Stimulated activated CD4-positive, alpha-beta T cell treated with anti-CD3 and anti-CD28 coated beads, Interleukin-4, amount 100 ng/mL, for 48 hours (primary cell): ENCODE data around the gene MYH9.

Experiments used
- DNase-seq, 2 donors: peaks; one replicate each; pipeline ENCODE4 v3.0.0-alpha.2; 2020; ENCODE audit warnings: low read depth in 2 of 2

MYH9 gene

DNA sequence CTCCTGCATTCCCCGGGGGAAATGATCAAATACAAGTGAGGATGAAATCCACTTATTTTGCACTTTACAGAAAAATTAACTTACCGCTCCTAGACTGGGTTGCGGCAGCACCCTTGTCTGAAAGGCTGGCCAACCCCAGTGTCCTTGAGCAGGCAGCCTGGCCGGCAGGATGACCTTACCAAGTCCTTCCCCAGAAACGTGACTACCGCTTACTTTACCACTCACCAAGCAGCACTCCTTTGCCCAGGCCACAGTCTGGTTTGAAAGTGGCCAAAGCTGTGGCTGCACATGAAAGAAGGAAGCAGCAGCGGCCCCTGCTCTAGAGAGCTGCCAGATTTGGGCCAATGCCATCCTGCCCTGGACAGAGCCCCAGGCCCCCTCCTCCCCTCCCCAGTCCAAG is 20.3 kb downstream of the MYH9 start:
- DNase-seq: no peak

DNA sequence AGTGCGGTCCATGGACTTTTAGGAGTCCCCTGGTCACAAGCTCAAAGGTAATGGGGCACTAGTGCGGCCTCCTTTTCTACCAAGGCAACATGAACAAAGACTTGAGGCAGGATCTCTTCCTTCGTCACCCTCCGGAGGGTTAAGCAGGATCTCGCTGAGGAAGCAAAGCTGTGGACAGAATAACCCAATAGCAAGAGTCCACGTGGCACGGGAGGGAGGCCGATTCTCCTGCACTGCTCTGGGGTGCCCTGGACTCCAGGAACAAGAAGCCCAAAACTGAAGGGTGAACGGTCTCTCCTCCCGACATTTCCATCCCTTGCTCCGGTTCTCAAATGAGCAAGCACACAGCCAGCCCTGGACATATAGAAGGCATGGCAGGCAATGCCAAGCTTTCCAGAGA is 20.7 kb downstream of the MYH9 start:
- DNase-seq: no peak

DNA sequence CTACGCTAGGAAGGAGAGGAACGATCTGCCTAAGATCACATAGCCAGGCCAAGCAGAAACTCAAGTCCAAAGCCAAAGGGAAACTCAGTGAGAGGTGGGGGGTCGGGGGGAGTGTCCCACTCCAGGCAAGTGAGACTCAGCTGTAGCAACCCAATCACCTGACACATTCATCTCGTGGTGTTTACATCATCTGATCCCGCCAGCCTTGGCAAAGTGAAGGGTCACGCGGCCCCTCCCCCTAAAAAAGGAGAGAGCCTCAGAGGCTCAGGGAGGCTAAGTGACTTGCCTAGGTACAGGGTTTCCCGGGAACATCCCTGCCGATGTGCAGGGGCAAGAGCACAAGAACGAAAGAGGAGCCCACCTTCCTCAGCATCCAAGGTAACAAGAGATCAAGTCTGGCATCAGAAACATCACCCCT is 21.5 kb downstream of the MYH9 start:
- no peak for DNase-seq

DNA sequence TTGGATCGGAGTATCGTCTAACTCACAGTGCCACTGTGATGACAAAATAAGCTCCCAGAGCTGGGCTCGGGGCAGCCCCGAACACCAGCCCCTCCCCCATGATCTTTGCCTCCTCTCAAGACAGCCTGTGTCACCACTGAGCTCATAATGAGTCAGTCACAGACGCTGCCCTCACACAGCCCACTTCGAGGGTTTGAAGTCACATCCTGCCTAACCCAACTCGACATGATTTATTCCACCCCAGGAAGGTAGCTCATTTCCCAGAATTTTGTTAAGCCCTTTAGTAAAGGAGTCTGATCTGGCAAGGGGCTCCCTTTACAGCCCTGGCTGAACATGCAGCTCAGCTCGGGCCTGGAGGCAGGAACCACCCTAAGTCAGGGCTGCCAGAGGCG is 22.8 kb downstream of the MYH9 start:
- peak; percentile 83 to 90 for DNase-seq

DNA sequence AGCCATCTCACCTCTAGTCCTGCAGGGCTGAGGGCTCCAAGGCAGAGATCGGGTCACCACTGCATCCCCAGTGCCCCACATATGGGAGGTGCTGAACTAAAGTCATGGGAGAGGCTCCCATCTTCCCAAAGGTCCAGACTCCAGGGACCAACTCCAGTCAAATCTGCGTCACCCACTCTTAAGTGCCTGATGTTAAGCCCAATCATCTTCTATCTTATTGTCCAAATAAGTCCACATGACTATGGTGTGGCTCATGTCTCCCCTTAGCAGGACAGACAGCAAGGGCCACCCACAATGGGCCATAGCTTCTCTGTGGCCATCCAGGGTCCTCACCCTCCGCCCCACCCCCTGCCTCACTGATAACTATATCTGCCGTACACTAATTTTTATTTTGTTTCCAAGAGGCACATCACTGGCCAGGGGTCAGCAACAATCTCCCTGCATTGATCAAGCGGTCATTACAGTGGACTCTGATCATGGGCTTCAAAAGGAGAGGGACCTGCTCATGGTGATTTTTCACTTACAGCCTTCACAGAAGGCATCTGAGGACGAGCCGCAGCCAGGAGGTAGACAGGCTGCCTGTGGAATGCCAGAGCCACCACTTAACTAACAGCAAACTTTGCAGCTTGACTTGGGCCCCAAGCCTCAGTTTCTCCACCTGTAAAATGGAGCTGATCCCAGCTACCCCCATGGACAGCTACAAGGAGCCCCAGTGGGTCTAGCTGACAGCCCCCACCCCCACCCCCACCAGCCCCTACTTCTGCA is 23.3 kb downstream of the MYH9 start:
- DNase-seq: no peak

DNA sequence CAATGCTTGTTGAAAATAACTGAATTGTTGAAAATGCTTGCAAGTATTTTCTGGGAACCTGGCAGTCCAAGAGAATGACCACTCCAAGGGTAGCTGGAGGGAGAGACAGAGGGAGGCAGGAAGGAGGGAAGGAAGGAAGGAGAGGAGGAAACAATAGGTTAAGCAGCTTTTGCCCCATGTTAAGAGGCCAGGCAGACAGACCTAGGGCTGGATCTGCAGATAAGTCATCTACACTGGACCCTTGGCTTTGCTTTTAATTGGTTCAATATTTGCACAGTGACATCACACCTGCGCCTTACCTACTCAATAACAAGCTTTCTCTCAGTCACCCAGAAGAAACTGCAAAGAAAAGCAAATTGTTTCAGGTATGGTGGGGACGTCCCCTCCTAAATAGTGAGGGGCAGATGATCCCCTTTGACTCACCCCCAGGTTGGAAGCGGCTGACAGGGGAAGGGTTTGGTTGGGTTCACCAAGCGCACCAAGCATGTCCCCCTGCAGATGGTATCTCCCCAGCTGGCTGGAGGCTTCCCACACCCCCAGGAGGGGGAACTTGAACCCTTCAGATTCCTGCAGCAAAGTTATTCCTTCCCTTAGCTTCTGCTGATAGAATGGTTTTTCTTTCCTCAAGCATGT is 24.3 kb downstream of the MYH9 start:
- no peak for DNase-seq

DNA sequence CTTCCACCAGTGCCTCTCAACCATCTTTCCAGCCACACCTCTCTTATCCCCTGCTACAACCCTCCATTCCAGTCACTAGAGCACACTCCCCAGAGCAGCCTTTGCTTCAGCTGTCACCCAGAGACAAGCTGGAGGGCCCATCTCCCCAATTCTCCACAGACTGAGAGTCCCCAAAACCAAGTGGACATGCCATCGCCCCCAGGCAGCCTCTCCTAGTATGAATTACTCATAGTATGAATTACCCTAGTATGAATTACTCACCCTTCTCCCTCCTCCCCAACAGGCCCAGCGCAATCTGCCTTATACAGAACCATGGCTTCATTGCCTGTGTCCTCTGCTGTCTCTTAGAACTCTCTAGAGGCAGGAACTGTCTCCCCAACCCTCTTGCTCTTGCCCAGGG is 24.8 kb downstream of the MYH9 start:
- DNase-seq: no peak

DNA sequence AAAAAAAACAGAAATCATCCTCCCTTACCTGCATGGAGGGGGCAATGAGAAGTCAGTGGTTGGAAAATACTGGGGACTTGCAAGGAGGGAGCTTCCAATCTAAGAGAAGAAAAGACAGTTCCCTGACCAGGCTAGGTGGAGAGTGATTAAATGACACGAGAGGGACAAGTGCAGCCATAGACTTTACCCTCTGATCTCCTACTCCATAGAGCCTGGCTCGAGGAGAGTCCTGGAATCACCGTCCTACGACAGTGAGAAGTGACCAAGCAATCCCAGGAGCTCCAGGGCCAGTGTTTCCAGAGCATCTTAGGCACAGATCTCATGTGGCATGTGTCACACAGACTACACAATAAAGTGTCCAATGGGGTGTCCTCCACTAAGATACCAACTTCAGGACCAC is 25.7 kb downstream of the MYH9 start:
- no peak for DNase-seq

DNA sequence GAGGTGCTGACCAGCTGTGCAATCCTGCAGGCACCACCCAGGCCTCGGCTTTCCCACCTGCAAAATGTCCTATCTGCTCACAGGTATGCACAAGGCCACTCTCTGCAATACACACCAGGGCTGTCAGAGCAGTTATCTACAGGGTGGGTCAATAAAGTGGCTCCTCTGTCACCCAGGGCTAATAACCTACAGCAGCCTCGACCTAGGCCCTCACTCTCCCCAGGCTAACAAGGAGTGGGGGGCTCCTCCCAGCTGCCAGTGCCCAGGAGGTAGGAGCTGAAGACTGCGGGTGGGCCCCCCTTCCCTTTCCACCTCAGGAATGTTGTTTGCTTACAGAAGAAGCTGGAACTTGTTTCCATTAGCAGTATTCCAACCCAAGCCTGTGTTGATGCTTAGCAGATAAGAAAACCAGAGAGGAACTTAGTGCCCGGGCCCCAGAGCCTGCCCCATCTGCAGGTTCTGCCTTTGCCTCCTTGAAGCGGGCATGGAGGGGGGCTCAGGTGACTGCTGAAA is 26.8 kb downstream of the MYH9 start:
- DNase-seq: no peak

DNA sequence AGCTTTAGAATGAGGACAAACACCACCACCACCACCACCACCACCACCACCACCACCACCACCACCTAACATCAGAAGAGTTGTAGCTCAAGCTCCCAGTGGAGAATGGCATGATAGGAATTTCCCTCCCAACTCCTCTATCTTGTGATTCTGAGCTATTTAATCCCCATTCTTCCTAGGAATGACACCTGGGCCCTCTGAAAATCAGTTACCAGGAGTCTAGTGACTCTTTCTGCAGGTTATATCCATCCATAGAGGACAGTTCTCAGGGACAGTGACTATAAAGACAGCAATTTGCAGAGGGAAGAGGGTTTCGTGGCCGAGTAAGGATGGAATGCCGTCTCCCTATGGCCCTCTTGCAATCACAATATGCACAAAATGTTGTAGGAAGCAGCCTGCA is 27.8 kb downstream of the MYH9 start:
- no peak for DNase-seq

DNA sequence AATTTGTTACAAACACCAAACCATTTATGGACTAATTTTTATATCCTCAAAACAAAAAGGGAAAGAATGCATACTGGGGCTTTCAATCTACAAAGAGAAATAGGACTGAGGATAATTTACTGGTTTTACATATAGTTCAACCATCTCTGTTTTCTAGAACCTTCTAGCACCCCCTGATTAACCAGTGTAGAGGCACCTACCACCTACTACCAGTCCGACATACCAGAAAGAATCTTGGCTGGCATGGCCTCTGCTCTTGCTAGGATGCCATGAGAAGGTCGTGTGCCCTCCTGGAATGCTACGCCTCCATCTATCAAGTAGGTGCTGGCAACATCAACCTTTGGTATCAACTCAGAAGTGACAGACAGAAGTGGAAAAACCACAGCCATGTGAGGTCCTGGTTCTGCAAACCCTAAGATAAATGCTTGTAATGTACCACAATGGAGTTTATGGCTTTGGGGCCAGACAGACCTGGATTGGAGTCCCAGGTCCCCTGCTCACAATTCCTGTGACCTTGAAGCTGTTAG is 28.2 kb downstream of the MYH9 start:
- no peak for DNase-seq

DNA sequence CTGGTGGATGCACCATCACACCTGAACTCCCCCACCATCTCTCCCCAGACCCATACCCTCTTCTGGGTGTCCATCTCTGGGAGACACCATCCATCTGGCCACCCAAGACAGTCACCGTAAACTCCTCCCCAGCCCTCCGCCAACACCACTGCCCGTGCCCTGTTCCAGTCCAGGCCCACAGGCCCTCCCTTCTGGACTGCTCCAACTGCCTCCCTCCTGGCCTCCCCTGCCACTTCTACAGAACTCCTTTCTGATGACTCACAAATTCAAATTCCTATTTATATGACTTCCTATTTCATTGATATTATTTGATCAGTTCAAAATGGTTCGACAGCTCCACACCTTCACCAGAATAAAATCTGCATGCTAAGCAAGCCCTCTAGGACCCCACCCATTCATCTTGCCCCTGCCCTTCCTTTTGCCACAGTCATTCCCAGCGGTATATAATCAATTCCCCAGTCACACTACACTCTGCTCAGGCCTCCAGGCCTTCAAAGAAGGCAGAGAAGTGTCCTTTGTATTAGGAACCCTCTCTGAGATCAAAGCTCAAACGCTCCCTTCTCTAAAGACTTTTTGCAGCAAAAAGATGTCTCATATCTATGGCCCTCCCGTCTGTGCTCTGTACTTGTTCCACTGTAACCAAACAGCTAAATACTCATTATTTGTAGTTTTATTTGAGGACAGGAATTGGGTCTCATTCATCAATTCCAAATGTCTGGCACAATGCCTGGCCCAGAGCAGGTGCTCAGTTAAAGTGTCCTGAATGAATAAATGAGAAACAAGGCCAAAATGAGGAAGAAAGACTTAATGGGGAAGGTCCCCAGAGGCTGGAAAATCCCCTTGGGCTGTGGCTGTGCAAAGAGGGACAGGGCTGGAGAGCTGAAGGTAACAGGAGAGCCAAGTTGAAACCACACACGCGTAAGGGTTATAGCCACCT is 29.0 kb downstream of the MYH9 start:
- no peak for DNase-seq

DNA sequence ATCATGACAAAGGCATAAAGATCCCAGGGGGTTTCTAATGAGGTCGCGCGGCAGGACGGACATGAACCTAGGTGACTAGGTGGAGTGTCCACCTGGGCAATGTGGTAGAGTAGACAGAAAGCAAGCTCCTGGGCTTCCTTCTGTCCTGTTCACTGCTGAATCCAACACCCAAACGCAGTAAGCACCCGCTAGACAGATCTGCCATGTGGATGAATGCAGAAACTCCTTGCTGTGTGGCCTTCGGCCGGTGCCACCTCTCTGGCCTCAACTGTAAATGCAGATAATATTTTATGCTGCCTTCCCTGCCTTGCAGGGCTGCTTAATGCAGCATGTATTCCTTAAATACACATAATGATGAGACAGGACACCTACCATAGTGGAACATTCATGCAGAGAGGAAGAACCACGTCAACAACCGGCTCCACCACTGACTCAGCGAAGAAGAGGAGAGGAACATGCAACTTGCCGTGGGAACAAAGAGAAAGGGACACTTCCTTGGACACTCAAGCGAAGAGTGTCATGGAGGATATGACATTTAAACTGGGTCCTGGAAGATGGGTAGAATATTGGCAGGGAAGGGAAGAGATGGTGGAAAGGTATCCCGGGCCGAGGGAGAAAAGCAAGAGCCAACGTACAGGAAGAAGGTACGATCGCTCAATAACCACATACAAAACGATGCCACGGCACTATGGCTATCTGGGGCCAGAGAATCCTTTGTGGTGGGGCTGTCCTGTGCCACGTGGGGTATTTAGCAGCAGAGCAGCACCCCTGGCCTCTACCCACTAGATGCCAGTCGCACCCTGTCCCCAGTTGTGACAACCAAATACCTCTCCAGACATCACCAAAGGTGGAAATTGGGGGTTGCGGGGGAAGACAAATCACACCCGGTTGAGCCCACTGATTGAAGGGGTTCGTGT is 30.8 kb downstream of the MYH9 start:
- DNase-seq: no peak

DNA sequence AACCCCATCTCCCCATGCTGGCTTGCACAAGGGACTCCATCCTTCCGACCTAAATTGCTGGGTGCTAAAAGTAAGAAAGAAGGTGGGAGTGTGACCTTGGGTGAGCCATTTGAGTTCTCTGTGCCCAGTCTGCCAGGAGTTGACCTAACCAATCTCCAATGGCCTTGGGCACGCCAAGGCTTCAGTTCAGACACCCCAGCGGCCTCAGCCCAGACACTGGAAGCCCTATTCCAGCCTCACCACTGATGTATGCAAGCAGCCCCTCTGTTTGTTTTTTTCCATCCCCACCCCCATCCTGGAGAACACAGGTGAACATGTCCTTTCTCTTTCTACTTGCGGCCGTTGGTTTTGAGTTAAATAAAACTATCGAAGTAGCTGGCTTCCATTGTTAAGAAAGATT is 31.9 kb downstream of the MYH9 start:
- DNase-seq: no peak

DNA sequence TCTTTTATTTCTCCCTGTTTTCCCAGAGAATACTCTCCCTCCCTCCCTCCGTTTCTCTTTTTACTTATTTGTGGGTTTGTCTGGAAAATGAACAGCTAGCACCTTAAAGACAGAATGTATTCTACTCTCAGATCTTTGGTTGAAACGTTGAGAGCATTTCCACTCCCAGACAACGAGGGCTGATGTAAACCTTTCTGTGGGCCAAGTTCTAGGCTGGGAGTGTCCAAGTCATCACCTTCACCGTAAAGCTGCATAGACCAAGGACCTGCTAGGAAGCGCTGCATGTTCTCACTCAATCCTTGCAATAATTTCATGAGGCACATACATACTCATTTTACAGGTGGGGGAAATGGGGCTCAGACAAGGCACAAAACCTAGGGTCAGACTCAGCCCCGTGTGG is 32.4 kb downstream of the MYH9 start:
- DNase-seq: no peak

DNA sequence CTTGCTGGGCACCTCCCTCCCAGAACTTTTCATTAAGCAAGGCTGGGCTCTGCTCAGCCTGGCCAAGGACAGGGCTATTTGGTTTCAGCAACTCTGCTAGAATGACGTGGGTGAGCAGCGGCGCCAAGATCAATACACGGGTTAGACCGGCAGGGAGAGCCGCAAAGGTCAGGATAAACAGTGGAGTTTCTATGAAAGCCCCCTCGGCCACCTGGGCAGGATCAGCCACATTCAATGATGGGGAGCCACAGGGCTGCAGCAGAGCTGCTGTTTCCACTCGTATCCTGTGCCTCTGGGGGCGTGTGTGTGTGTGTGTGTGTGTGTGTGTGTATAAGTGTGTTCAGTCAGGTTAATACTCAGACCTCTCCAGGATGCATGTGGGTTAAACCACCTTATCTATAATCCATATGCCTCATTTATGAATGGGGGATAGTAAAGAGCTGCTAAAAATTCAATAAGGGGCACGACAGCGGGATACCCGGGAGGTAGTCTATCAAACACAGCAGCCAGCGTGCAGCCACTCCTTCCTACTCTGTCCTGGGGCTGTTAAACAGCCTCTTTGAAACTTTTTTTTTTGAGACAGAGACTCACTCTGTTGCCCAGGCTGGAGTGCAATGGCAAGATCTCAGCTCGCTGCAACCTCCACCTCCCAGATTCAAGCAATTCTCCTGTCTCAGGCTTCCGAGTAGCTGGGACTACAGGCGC is 34.8 kb downstream of the MYH9 start:
- no peak for DNase-seq

DNA sequence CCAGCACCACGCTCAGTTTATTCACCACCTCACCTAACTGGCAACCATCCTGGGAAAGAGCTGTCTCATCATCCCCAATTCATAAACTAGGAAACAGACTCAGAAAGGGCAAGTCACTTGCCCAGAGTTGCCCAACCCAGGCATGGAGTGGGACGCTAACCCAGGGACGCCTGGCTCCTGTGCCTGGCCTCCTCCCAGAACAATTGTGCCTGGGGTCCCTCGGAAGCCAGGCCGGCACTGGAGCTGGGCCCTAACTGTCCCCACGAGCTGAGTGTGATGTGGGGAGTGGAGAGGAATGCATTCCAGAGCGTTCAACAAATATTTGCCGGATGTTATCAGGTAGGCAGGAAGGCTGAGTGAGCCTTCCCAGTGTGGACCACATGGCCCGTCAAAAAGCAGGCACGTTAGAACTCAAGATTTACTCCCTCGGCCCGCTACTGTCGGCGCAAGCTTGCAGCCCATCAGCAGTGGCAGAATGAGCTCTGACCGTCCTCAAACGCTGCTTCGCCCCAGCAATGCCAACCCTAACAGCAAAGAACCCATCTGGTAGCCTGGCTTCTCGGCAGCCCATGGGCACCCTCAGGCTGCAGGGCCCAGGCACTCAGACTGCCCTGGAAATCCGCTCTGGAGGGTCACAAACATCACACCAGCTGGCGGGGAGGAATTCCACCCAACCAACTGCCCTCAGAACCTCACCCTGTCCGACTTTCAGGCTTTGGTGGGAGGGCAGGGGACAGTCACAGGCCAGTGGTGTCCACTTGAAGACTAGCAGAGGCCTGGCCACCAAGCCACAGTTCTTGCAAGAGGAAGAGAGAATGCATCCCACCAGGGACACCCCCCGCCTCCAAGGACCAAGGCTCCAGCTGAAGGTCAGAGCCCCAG is 35.6 kb downstream of the MYH9 start:
- no peak for DNase-seq

DNA sequence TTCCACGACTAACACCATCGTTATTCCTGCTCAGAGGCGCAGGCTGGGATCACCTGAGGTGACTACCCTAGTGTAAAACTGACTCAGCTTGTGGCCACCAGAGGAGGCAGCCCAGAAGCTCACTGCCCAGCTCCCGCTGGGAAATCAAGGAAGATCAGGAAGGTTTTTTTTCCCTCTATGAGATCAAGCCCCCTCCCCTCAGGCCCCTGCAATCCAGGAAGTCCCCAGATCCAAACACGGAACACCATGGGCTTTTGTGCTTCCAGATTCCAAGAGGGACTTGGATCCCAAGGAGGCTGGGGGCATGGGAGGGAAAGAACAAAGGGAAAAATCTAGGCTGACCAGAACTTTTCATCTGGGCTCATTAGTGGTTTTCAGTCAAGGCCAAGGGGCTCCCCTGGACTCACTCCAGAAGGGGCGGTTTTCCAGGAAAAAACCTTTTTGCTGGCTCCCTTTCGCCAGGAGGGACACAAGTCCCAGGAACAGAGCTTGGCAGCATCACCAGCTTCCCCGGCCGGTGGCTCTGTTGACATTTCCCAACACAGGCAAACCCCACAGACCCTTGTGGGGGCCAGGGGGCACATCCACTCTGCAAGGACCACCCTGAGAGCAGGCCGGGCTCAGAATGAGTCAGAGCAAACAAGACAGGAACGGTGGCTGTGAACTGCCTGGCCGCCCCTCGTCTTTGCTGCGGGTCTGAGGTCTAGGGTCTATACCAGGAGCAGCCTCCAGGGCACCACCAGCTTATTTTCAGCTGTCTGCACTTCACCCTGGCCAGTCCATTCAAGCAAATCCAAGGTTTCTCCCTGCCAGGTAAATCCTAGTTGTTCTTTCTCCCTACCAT is 36.8 kb downstream of the MYH9 start:
- no peak for DNase-seq

DNA sequence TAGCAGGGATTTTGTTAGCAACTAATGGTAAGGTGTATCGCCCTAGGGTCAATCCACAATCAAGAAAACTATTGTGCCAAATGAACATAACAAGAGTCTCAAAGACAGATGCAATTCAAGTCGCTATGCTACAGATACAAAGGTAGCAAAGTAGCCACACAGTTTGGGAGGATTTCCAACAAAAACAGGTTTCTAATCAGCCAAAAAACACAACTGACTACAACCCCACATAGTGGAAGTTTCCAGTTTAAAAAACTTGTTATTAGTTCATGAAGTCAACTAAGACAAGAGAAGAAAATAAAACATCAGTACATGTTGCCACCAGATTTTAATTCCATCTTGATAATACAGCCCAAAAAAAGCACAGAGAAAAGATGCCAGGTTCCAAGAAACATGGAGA is 38.0 kb downstream of the MYH9 start:
- DNase-seq: no peak
